SH-SY5Y (cell line): ENCODE results near the gene BICDL2.

Source experiments
- GATA2 ChIP-seq: IDR thresholded peaks from 2 replicates; pipeline ENCODE4 v1.6.1; 2011; ENCODE audit warnings: mild to moderate bottlenecking, low read depth, low read length
- GATA3 ChIP-seq: IDR thresholded peaks from 2 replicates; pipeline ENCODE4 v1.6.1; 2011; ENCODE audit warnings: low read depth, mild to moderate bottlenecking, low read length, moderate library complexity

DNA sequence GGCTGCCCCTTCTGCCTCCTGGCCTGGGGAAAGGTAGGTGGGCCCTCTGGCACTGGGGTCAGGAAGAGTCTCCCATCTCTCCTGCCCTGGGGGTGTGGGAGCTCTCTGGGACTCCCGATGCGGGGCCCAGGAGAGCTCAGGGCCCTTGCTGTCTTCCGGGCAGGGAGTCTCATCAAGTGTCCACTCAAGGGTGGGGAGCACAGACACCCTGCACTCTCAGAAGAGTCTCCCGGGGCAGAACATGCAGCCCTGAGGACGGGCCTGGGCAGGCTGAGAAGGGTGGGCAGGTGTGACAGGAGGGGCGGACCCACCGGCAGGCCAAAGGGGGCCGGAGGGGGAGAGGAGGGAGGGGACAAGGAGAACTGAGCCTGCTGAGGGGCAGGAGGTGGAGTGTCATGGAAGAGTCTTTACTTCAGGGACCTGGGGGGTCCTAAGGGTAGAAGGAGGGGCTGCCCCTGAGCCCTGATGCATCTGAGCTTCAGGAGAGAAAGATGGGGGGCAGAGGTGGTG is 48.1 kb downstream of the BICDL2 start:
- TF ChIP-seq GATA2 (no peak), GATA3 (no peak)
